K562 treated with DMSO at 1 percent for 48 hours (cell line): ENCODE results near the gene SEPHS1. TPM values are rescaled to one million over a fixed set of nuclear protein-coding genes. Genes with fewer than 3 reads are reported as not detected.

Experiments
- total RNA-seq: library from RNA; unstranded; fragments of 300-600 nt; gene quantifications from 2 replicates; pipeline ENCODE4 v1.2.3, GENCODE V29; 2022; ENCODE audit warnings: low replicate concordance; ENCODE audit errors: extremely low read depth

SEPHS1 gene, protein sequence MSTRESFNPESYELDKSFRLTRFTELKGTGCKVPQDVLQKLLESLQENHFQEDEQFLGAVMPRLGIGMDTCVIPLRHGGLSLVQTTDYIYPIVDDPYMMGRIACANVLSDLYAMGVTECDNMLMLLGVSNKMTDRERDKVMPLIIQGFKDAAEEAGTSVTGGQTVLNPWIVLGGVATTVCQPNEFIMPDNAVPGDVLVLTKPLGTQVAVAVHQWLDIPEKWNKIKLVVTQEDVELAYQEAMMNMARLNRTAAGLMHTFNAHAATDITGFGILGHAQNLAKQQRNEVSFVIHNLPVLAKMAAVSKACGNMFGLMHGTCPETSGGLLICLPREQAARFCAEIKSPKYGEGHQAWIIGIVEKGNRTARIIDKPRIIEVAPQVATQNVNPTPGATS
- total RNA-seq, result not detected in 2 replicates

DNA sequence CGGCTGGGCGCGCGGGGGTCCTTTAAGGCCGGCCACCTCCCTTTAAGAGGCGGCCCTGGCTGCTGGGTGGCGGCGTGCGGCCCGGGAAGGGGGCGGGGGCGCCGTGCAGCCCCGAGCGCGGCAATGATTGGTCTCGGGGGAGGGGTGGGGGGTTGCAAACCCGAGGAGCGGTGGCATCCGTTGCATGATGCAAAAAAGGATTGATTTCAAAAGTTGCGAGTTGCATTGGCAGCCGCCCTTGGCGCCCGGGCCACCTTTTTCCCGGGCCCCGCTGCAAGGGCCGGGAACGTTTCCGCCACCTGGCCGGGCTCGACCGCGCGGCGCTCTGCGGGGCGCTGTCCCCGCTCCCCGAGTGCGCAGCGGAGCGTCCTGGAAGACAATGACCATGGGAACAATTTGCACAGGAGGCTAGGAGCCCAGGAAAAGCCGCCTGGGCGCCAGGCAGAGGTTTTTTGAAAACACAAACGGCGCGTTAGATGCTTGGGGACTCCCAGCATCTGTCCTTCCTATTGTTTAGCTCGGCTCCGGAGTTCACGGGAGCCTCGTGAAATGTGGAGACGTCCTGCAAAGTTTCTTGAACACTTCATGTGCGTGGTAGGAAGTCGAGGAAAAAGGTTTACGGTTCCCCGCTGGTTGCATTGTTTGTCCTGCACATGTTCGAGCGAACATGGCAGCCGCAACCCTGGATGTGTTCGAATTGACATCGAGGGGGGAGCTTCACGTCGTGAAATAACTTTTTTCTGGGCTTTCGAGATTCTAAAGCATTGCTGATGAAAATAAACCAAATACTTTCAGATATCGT lies at the start of gene SEPHS1:
SEPHS1 (minus strand) TSS at position 78 of the 802 bp plus-strand sequence. CDS start 3,343 bp downstream, outside the sequence.

DNA sequence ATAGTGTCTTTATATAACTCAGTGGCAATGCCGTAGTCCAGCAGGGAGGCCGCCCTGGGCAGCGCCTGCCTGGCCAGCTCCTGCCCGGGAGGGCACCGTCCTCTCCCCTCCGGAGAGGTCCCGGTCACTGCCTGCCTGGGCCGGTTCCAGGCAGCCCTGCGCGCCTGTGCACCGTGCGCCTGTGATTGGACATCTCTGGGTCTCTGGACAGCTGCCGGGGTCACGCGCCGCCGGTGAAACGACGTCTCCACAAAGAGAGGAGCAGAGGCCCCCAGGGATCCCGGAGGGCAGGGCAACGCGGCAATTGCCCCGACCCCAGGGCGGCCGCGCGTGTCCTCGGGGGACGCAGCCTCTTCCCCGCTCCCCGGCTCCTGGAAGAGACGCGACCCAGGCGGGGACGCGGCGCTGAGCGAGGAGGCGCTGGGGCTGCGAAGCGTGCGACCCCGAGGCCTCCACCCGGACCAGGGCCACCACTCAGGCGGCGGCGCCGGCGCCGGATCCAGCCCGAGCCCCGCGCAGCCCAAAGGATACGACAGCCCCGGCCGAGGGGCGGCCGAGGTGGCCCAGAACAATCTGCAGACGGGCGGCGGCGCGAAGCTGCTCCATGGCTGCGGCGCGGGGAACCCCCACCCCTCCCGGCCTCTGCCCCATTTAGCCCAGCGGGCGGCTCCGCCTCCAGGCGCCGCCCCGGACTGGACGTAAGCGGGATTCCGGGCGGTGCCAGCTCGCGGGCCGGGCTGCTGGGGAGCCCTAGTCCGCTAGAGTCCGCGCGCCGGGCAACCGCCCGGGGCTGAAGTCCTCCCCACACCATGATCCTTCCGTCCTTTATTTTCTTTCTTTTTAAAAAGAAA lies 48.4 kb downstream of the SEPHS1 start, which contains the start of gene PHYH:
PHYH (minus strand) TSS at position 628 of the 851 bp plus-strand sequence; CDS start at position 606, 22 bp downstream.

Other genes starting within 250 kb of the SEPHS1 start
- not detected in 2 replicates for gene OPTN, start 248.1 kb downstream of the SEPHS1 start, total RNA-seq
- gene MCM10, start 186.7 kb downstream of the SEPHS1 start, total RNA-seq, result not detected in 2 replicates
- gene UCMA, start 113.9 kb downstream of the SEPHS1 start, total RNA-seq, result not detected in 2 replicates
- gene PHYH, start 48.2 kb downstream of the SEPHS1 start, total RNA-seq, result not detected in 2 replicates
- not detected in 2 replicates for gene BEND7, start 180.7 kb upstream of the SEPHS1 start, total RNA-seq
- not detected in 2 replicates for gene PRPF18, start 238.7 kb upstream of the SEPHS1 start, total RNA-seq